Esophagus muscularis mucosa (tissue), 4 donors: ENCODE results near the gene CLDN7. TPM values are rescaled to one million over a fixed set of nuclear protein-coding genes. Genes with fewer than 3 reads are reported as not detected.

Experiments used
- DNase-seq: peaks from one replicate; pipeline ENCODE4 v3.0.0-alpha.2; 2017; ENCODE audit errors: extremely low spot score
- H3K27ac ChIP-seq, 4 donors: fragments of 200-600 bp; sonication (generic); replicated peaks in 1 of 4; 1 replicate in 3 of 4; 2 replicates in 1 of 4; pipeline ENCODE4 v1.5.1; 2016 to 2019; ENCODE audit warnings: mild to moderate bottlenecking in 1 of 4
- H3K27me3 ChIP-seq, 4 donors: fragments of 200-600 bp; sonication (generic); one replicate each; pipeline versions ENCODE4 v1.5.1 to v1.6.0; 2016 to 2019
- H3K36me3 ChIP-seq, 4 donors: fragments of 200-600 bp; sonication (generic); one replicate each; pipeline ENCODE4 v1.5.1; 2016 to 2019
- H3K4me1 ChIP-seq, 4 donors: fragments of 200-600 bp; sonication (generic); one replicate each; pipeline ENCODE4 v1.5.1; 2016 to 2019
- H3K4me3 ChIP-seq, 4 donors: fragments of 200-600 bp; sonication (generic); 1 replicate in 2 of 4; 2 replicates in 2 of 4; pipeline ENCODE4 v1.5.1; 2016 to 2019; ENCODE audit warnings: mild to moderate bottlenecking in 4 of 4, moderate library complexity in 1 of 4
- H3K9me3 ChIP-seq, 4 donors: fragments of 200-600 bp; sonication (generic); 1 replicate in 3 of 4; 2 replicates in 1 of 4; pipeline ENCODE4 v1.5.1; 2016 to 2019
- CTCF ChIP-seq, 3 experiments: fragments of 200-600 bp in 2 of 3; fragments of 450-650 bp in 1 of 3; sonication (generic) in 2 of 3; IDR thresholded peaks; one replicate each; pipeline ENCODE4 v1.5.1; 2017 to 2019; ENCODE audit warnings: antibody characterized with exemption in 3 of 3, mild to moderate bottlenecking in 2 of 3, moderate library complexity in 1 of 3
- EP300 ChIP-seq: sonication (generic); formaldehyde crosslinking; IDR thresholded peaks from one replicate; pipeline ENCODE4 v1.6.1; 2017; ENCODE audit warnings: antibody characterized with exemption
- POLR2A ChIP-seq: fragments of 450-650 bp; IDR thresholded peaks from one replicate; pipeline ENCODE4 v1.6.1; 2017; ENCODE audit warnings: antibody characterized with exemption, moderate library complexity, mild to moderate bottlenecking, low read depth
- POLR2AphosphoS5 ChIP-seq, 2 donors: sonication (generic); formaldehyde crosslinking; IDR thresholded peaks; one replicate each; pipeline ENCODE4 v1.6.1; 2017; ENCODE audit warnings: antibody characterized with exemption in 2 of 2
- WGBS: methylation state at CpG from one replicate; pipeline ENCODE4 v1.1.5; 2018; 5-methylcytosine and 5-hydroxymethylcytosine counted together
- intact Hi-C: fragments of 100-400 bp; cut with DNase I; formaldehyde crosslinking; loops from one replicate; pipeline ENCODE4 v1.15.1; 2023
- total RNA-seq, 4 donors: library from RNA; depleted of rRNA; stranded (reverse); fragments of >200 nt; gene quantifications; one replicate each; pipeline versions ENCODE4 v1.1.0 to v1.2.1, GENCODE V29; 2016

CLDN7 gene
- total RNA-seq, 4 donors from 2014 or later, result 1.7 to 3.4 (median 2.1) TPM

- intact Hi-C loops, result no loop called here
- H3K27ac ChIP-seq, result peak overlapping the region; percentile 89 to 97 (median 96)
- H3K36me3 ChIP-seq, result peaks cover 13 to 37% (median 32%) of the 10 kb centered on the region in 4 donors
- no peaks in the 10 kb centered on the region for H3K9me3 ChIP-seq
- no peaks in the 10 kb centered on the region for H3K27me3 ChIP-seq
- TF ChIP-seq POLR2AphosphoS5 (IDR thresholded peaks at IDR 0.05), result no peak
- TF ChIP-seq CTCF (IDR thresholded peaks at IDR 0.05), result no peak
- H3K4me1 ChIP-seq, result peaks cover 43 to 75% (median 73%) of the 10 kb centered on the region in 4 donors
- DNase-seq, result no peak
- peak overlapping the region in 1 of 4 donors; percentile 94 for H3K4me3 ChIP-seq
- 80% methylated on average over 6 of the region's 6 CpGs for WGBS
These were observed 25.5 kb downstream of the CLDN7 start for GRCh38 chr17:7236808-7237207.

- TF ChIP-seq POLR2A, result no peak
- Histone ChIP-seq H3K4me1 (peaks cover 36 to 76% (median 74%) of the 10 kb centered on the region in 4 donors), H3K27me3 (no peaks in the 10 kb centered on the region), H3K27ac (peak overlapping the region in 3 of 4 donors; percentile 86 to 97 (median 97)), H3K4me3 (no peak overlapping the region), H3K36me3 (peaks cover 13 to 32% (median 29%) of the 10 kb centered on the region in 4 donors), H3K9me3 (no peaks in the 10 kb centered on the region)
- WGBS, result 80% methylated on average over 21 of the region's 22 CpGs
- DNase-seq, result no peak
- intact Hi-C loops, result no loop called here
These were observed 26.3 kb downstream of the CLDN7 start for GRCh38 chr17:7235693-7236665.

- intact Hi-C loops, result no loop called here
These were observed 28.0 kb downstream of the CLDN7 start, which contains the start of gene DVL2 for GRCh38 chr17:7234083-7234951. Gene DVL2, minus strand, starts transcription at chr17:7234517. Its CDS starts 255 bp downstream, at chr17:7234262.

GRCh38 chr17:7233701-7234082 is 28.6 kb downstream of the CLDN7 start:
- Histone ChIP-seq H3K4me3 (peak overlapping the region; percentile 74 to 97 (median 96)), H3K27ac (peak overlapping the region; percentile 86 to 97 (median 94)), H3K4me1 (peaks cover 24 to 77% (median 64%) of the 10 kb centered on the region in 4 donors), H3K36me3 (peaks cover 19 to 43% (median 39%) of the 10 kb centered on the region in 4 donors), H3K27me3 (no peaks in the 10 kb centered on the region), H3K9me3 (no peaks in the 10 kb centered on the region)
- intact Hi-C loops, result no loop called here
- no peak for DNase-seq
- TF ChIP-seq POLR2A (no peak), POLR2AphosphoS5 (IDR thresholded peaks at IDR 0.05) (no peak), CTCF (IDR thresholded peaks at IDR 0.05) (no peak), EP300 (no peak)
- WGBS, result 0% methylated on average over 7 of the region's 9 CpGs

More at GRCh38 chr17:7234083-7234951, 28.0 kb downstream of the CLDN7 start, which contains the start of gene DVL2:
- Histone ChIP-seq H3K9me3 (no peaks in the 10 kb centered on the region), H3K4me3 (peak within 1 kb of the TSS; percentile 74 to 97 (median 96)), H3K36me3 (peaks cover 14 to 37% (median 33%) of the 10 kb centered on the region in 4 donors), H3K27ac (peak within 1 kb of the TSS; percentile 86 to 97 (median 94)), H3K27me3 (no peaks in the 10 kb centered on the region), H3K4me1 (peaks cover 24 to 76% (median 64%) of the 10 kb centered on the region in 4 donors)
- TF ChIP-seq POLR2AphosphoS5 (IDR thresholded peaks at IDR 0.05) (peak; percentile 91 to 97), POLR2A (peak; percentile 45), CTCF (IDR thresholded peaks at IDR 0.05) (no peak), EP300 (no peak)
- peak; percentile 99 for DNase-seq
- WGBS, result 0% methylated on average over 21 of the region's 72 CpGs
